GM18870 (cell line): ENCODE measurements around the gene BDNF.

ENCODE experiments used
- ATAC-seq: cut with Tn5 transposase; IDR thresholded peaks from one replicate; pipeline ENCODE4 v1.9.1; 2021; ENCODE audit warnings: moderate library complexity; ENCODE audit not compliant: unreplicated experiment

BDNF gene

DNA sequence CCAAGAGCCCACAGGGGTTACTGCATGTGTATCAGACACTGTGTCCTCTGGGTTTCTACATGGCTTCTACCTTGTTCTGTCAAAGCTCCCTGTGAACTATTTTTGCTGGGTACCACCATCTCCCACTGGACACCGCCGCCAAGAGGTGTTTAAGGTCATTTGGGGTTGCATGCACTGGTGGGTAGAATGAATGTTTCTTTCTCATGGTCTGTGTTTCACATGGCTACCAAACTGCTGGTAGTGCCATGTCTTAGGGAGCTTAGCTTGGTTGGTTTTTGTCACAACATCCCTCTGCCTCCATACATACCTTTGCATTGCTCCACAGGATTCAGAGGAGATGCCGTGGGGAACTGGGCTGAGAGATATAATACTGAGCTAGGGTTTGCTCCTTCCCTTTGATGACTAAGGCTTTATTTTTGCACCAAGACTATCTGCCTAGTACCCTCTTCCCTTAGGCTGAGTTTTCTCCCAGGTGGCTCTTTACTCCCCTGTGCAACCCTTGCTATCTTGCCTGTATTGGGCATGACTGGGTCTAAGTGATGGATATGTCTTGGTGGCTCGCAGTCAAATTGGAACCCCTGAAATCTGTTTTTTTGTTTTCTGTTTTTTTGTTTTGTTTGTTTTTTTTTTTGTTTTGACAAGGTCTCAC lies 73.2 kb downstream of the BDNF start:
- ATAC-seq = no peak

DNA sequence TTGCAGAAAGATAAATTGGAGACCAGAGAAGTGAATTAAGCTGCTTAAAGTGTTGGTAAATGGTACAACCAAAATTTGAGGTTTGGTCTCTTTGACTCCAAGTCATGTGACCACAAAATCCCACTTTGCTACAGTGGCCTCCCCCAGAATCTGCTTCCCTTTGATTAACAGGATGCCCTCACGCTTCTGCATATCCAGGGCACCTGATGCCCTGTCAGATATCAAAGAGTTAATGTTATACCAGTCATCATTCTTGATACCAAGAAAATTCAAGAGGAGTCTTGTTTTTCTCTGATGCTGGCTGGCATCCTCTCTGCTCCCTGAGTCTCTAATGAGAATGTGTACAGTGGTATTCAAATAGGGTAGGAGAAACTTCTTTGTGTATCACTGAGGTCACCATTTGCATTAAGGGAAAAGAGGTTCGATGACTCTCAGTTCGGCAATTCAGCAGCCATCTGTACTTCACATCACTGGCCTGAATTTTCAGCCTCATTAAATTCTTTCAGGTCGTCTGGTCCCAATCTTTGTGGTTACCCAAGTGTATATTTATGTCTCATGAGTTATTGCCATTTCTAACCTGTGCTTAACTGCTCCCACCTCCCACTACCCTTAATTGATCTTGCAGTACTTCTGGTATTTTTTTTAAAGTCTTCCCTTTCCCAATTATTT lies 73.9 kb downstream of the BDNF start:
- no peak for ATAC-seq

DNA sequence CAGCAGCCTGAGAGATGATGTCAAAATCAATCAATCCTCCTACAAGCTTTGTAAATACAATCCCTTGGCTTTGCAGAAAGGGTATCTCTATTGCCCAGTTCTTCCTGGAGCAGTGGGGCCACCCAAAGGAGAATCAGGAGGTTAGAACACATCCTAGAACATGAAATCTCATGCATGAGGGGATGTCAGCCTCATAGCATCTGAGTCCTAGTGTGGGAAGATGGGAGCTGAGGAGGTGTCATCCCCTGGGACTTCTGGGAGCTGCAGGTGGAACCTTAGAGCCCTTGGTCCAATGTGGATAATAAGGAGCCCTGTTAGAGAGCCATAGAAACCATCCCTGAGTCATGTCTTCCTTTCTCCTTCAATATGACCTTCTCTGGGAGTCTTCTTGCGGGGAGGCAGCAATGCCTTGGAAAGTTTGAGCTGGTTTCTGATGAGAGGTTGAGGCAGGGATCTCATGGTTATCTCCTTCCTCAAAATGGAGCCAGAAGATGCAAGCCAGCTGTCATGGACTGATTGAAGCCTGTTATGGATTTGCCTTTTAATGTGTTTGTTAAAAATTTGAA lies 74.8 kb downstream of the BDNF start:
- no peak for ATAC-seq

DNA sequence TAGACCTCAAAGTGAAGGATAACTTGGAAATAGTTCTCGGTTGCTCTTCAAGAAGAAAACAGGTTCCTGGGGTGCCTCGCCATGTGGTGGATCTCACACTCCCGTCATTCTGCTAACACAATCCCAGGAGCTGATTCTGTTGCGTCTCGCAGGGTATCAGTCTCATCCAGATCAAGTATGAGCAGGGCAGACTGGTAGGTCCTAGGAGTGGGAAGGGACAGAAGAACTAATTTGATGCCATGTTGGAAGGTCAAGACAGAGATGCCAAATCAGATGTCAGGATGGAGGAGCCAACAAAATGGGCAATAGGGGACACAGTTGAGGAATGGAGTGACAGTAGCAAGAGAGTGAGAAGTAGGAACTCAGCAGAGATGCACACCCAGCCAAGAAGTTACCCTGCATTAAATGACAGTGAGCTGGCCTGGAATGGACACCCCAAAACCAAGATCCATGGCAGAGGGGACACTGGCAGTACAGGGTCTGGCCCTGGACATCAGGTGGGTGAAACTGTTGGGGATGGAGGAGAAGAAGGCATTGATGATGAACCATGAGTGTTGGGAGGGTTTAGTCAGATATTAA lies 76.2 kb downstream of the BDNF start:
- ATAC-seq = no peak

DNA sequence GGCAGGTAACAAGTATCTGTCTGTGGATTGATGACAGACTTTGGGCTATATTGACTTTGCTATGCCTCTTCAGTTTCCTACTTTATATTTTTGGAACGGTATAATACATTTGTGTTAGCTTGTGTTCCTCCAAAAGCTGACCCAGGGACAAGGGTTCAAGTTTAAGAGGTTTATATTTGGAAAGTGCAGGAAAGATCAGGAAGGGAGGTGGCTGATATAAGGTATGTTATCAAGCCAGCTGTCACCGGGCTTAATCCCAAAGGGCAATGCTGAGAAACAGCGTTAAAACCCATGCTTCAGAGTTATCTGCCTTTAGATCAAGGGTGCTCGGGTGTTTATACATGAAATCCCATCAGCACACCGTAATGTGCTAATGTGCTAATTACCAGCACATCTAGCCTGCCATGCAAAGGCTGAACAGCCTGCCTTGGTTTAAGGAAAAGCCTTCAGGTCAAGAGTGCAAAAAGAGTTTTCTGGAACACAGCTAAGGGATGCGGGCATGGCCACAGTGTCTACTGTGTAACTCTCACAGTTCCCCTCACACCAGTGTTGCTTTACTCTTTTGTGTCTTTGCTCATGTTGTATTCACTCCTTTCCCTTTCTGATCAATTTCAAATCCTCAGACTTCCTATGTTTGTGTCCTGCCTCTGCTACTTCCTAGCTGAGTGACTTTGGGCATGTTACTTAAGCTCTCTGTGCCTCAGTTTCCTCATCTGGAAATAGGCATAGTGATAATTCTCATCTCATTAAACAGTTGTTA lies 77.5 kb downstream of the BDNF start:
- ATAC-seq = no peak

DNA sequence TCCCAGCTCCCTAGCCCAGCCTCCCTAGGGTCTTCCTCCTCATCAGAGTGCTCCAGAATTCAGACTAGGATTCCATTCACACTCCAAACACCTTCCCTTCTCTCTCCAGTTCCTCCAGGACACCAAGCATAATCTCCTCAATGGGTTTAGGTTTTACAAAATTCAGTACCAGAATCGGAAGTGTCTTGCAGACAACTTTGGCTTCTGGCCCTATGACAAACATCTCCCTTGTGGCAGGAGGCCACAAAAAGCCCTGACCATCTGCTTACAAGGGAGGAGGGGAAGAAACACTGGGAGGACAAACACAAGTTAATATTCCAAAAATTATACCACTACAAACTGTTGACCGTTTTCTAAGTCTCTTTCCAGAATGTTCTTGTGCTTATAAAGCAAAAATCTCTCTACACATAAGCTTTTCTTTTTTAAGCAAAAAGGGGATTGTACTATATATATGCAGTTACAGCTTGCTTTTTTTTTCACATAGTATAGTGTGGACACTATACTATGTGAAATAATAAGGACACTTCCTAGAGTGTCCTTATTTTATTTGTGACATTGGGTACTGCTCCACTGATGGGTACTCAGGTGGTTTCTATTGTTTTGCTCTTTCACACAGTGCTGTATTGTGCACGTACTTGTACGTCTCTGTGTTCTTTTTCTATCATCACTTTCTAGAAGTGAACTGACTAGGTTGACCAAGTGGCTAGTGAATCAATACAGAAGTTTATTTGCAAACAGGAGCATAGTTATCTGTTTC lies 78.7 kb downstream of the BDNF start:
- no peak for ATAC-seq

DNA sequence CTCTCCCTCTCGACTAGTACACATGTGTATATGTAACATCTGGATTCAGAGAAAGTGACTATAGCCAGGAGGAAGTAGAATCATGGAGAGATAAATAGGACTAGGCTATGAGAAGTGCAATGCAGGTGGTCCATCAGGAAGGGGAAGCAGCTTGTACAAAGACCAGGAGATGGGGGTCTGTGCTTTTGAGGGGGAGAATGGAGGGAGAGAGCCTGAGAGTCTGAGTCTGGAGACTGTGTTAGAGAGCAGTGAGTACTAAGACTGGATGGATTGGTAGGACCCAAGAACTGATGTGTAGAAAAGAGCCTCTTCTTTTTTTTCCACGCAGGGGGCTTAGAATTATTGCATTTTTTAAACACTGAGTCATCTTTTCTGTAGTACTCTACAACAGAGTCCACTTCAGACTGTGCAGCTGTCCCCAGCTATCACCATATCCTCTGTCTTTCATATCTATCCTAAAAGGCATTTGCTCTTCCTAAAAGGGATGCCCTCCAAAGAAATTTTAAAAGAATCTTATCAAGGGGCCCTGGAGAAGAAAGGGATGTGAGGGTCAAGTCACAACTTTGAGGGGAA lies 80.4 kb downstream of the BDNF start:
- no peak for ATAC-seq

DNA sequence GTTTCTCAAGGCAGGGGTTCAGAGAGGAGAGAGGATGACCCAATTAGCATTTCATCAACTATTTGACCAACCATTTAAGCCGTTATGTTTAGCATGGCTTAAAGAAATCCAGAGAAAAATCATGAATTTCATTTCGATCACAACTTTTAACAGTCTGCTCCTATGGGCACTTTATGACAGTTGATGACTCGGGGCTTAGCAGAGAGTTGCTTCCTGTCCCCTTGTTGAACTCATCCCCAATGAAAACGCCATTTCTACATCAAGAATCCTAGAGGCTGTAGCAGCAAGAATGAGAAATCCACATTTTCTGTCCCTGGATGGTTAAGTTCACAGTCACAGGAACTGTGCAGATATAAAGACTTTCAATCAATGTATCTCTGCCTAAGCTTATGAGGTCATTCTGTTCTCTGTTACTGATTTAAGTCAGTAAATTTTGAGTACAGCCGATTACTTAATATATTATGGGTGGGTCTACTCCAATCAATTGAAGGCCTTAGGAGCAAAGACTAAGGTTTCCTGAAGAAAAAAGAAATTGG lies 81.1 kb downstream of the BDNF start:
- no peak for ATAC-seq

DNA sequence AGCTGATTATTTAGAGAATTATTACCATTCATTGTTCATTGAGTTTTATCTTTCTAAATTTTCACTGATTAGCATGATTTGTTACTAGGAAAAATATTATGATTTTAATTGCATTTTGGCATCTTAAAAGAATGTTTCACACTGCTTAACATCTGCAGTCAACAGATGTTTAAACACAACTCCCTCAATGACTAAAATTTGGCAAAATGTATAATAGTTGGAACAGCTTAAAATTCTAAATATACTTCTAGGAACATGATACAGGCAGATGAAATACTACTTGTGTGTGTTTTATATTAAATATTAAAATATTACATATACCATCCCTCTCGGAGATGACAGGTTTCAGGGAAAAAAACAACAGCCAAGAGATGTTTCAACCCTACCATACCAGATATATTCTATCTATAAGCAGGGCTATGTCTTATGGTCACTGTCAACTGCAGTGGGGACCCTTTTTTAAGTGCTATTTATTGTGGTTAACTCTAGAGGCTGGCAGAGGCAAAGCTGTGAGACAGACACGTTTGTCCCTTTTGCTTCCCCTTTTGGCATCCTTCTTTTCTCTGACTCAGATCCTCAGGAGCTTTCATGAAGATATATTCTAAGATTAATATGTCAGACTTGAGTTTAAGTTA lies 81.9 kb downstream of the BDNF start:
- no peak for ATAC-seq

DNA sequence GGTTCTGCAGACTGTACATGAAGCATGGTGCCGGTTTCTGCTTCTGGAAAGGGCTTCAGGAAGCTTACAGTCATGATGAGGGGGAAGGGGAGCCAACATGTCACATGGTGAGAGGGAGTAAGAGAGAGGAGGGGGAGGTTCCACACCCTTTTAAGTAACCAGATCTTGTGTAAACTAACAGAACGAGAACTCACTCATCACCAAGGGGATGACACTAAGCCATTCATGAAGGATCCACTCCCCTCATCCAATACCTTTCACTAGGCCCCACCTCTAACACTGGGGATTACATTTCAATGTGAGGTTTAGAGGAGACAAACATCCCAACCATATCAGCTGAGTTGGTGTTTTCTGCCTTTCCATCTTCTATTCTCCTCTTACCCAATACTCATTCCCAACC lies 83.5 kb downstream of the BDNF start:
- no peak for ATAC-seq

DNA sequence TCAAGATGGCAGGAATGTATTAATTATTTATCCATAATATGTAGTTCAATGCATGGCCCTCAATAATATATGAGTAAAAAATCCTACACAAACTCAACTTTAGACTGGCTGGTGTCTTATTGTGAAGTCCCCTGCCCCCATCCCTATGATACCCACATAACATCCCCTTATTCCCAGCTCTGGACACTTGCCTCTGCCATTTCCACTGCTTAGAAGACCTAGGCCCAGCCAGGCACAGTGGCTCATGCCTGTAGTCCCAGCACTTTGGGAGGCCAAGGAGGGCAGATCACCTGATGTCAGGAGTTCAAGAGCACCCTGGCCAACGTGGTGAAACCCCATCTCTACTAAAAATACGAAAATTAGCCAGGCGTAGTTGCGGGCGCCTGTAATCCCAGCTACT lies 84.4 kb downstream of the BDNF start:
- no peak for ATAC-seq

DNA sequence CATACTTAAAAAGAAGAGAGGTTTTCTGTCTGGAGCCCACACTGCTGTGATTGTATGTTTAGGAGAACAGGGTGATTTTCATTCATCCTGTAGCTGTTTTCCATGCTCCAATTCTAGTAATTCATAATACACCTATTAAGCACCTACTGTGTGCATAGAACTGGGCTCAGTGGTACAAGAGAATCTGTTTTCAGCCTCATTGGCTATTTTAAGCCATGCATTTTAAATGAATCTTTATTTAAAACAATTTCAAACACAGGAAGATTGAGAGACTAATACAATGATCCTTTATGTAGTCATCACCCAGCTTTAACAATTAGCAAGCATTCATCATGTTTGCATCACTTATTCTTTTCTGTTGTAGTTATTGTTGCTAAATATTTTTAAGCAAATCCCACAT lies 86.2 kb downstream of the BDNF start:
- ATAC-seq = no peak

DNA sequence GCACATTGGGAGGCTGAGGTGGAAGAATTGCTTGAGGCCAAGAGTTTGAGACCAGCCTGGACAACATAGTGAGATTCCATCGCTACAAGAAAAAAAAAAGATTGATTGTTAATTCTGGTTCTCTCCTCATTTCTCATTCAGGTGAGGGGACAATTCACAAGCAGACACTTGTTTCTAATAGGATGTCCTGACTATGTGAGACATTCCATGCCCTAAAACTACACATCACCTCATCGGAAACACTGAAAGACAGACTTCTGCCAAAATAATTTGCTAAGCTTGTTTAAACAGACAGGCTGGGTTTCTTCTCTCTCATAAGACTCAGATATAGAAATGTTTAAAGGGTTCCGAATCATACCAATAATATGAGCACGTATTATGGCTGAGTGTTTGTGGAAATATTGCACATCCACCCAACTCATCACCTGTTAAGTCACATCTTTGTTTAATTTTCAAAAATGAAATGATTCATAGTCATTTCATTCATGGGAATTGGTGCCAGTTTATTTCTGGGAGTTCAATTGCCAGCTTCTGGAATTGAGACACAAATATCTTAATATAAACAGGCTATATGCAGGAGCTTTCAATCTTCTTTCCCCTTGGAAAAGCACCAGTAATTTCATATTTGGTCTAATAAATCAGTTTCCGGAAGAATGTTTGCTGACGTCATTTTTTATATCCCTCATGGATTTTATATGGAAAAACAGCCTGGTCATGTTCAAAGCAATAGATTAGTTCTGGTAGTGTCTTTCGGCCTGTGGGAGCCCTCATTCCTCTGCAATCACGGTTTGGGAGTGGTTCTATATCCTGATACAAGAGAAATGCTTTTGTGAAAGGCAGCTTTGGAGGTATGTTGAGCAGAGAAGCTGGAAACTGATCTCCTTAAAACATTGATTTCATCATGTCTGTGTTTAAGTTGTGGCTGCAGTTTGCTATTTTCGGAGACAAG lies 87.0 kb downstream of the BDNF start:
- ATAC-seq = no peak

DNA sequence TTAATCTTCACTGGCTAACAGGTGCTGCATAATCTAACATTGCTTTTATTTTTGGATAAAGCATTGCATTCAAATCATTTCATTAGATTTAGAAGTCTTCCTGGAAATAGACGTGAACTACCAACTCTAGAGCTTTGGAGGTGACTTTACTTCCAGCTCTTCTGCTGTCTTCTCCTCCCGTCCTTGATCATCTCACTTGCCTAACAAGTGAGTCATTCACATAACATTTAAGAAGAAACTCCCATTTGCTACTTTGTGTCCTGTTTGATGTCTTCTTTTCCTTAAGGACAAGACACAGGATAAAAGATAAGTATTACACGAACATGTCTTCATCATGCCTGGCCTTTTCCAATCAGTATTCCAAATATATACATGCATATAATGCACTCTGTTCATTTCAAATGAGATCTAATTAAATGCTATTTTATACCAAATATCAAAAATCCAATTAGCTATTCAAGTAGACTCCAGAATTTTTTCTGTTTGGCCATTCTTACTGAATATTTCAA lies 88.3 kb downstream of the BDNF start:
- ATAC-seq = no peak

DNA sequence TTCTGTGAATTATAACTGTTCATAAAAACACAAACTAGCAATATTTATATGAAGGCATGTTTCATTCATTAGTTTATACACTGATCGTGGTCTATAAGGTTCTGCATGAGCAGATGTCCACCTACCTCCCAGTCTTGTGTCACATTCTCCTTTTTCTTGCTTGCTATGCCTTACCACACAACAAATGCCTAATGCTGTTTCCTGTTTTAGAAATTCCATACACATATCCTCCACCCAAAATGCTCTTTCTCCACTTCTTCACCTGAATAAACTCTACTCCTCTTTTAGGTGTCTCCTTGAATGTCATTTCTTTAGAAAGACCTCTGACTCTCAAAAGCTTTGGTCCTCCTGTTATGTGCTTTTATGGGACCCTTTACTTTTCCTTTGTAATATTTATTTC lies 88.9 kb downstream of the BDNF start:
- ATAC-seq = no peak

DNA sequence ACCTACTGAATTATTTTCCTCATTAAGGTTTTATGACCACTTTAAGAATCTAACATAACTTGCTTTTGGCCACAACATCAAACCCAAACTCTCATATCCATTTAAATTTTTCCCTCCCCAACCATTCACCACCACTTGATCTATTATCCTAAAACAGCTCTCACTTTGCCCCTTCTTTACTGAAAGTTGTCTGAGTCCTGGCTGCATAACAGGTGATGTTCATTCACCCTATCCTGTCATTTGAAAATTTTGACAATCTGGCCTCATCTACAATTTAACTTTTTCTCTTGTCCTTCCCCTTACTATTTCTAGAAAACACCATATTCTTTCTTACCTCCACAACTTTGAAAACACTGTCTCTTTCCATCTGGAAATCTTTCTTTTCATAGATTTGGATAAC lies 89.3 kb downstream of the BDNF start:
- no peak for ATAC-seq

DNA sequence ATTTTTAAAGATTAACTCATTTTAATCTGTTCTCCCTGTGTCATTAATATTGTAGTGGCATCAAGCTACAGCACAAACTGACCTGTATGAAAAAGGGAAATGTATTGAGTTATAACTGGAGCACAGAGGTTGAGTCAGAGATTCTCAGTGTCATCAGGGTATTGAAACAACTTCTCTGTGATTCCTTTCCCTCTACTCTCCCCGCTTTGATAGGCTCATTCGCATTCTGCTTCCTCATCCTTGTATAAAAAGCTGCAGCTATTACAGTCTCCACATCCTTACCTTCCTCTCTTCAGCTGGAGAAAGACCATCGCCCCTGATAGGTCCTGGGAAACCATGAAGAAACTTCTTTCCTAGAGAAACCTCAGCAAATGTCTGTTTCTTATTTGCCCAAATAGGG lies 90.0 kb downstream of the BDNF start:
- ATAC-seq = no peak

DNA sequence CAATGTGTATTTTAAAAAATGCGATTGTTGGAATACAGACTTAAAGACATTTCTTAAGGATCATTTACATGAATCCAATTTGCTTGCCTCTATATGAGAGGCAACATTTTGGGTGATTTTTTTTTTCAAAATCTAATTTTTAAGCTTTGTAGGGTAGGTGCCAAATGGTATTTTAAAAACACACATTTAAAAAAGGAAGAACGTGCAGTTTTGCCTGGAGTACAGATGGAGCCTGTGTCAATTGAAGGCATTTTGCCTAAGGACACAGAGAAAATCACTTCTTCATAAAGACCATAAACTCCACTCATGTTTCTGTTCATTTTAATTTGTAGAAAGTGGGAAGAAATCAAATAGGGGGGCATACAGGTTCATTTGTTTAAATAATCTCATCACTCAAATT lies 91.3 kb downstream of the BDNF start:
- ATAC-seq = no peak
